WTC11 (cell line): ENCODE results near the gene CCDC12. TPM values are rescaled to one million over a fixed set of nuclear protein-coding genes. Genes with fewer than 3 reads are reported as not detected.
A peak's percentile ranks its signal among the peaks of the same experiment; 100 is the strongest.

Experiments
- ATAC-seq: fragments of 200-7000 bp; cut with Tn5 transposase; 2 replicates; pipeline ENCODE4 v1.10.0; 2021; ENCODE audit warnings: mild to moderate bottlenecking, moderate library complexity
- CTCF ChIA-PET: fragments of 300-600 bp; sonication (Branson Sonifier 250); formaldehyde crosslinking; loops from one replicate; lab custom pipeline; 2021; ENCODE audit warnings: antibody characterized with exemption; lab: Charles Lee
- POLR2A ChIA-PET: fragments of 350-600 bp; sonication (Branson Sonifier 250); formaldehyde crosslinking; loops from one replicate; lab custom pipeline; 2021; ENCODE audit warnings: antibody characterized with exemption; lab: Charles Lee
- DNase-seq: peaks from one replicate; pipeline ENCODE4 v3.0.0; 2021; ENCODE audit warnings: low spot score
- H3K27ac Mint-ChIP-seq: 2 replicates; pipeline ENCODE4 v1.8.0; 2021; ENCODE audit warnings: mixed read lengths
- H3K27me3 Mint-ChIP-seq: 2 replicates; pipeline ENCODE4 v1.8.0; 2021; ENCODE audit warnings: low read depth, mild to moderate bottlenecking, moderate library complexity, mixed read lengths
- H3K36me3 Mint-ChIP-seq: 2 replicates; pipeline ENCODE4 v1.8.0; 2021; ENCODE audit warnings: mixed read lengths
- H3K4me1 Mint-ChIP-seq: 2 replicates; pipeline ENCODE4 v1.8.0; 2022; ENCODE audit warnings: mixed read lengths
- H3K4me3 Mint-ChIP-seq: 2 replicates; pipeline ENCODE4 v1.8.0; 2021; ENCODE audit warnings: mild to moderate bottlenecking, moderate library complexity, mixed read lengths
- H3K9me3 Mint-ChIP-seq: 2 replicates; pipeline ENCODE4 v1.8.0; 2021; ENCODE audit warnings: mixed read lengths
- AR ChIP-seq: fragments of 250-450 bp; sonication (Bioruptor Pico); IDR thresholded peaks from 2 replicates; pipeline ENCODE4 v1.9.0; 2021; ENCODE audit warnings: mild to moderate bottlenecking
- ARID4B ChIP-seq: sonication (generic); formaldehyde crosslinking; IDR thresholded peaks from 2 replicates; pipeline ENCODE4 v1.8.0; 2023; ENCODE audit warnings: missing genetic modification reagents, mild to moderate bottlenecking, borderline replicate concordance
- CBFB ChIP-seq: sonication (generic); formaldehyde crosslinking; IDR thresholded peaks from 2 replicates; pipeline ENCODE4 v1.8.1; 2022; ENCODE audit warnings: mild to moderate bottlenecking, low read depth, missing genetic modification reagents
- CREM ChIP-seq: sonication (generic); formaldehyde crosslinking; IDR thresholded peaks from 2 replicates; pipeline ENCODE4 v1.8.1; 2022; ENCODE audit warnings: mild to moderate bottlenecking, missing genetic modification reagents, moderate library complexity
- ETV6 ChIP-seq: sonication (generic); formaldehyde crosslinking; IDR thresholded peaks from 2 replicates; pipeline ENCODE4 v1.8.1; 2022; ENCODE audit warnings: mild to moderate bottlenecking, missing genetic modification reagents
- FOXJ3 ChIP-seq: sonication (generic); formaldehyde crosslinking; IDR thresholded peaks from 2 replicates; pipeline ENCODE4 v1.9.0; 2021; ENCODE audit warnings: missing genetic modification reagents, mild to moderate bottlenecking, borderline replicate concordance
- FOXP1 ChIP-seq: sonication (generic); formaldehyde crosslinking; IDR thresholded peaks from 2 replicates; pipeline ENCODE4 v1.8.0; 2022; ENCODE audit warnings: missing genetic modification reagents, mild to moderate bottlenecking, moderate library complexity, borderline replicate concordance
- HMGXB4 ChIP-seq: sonication (generic); formaldehyde crosslinking; IDR thresholded peaks from 2 replicates; pipeline ENCODE4 v1.8.1; 2023; ENCODE audit warnings: mild to moderate bottlenecking, moderate library complexity, missing genetic modification reagents
- IRF2 ChIP-seq: sonication (generic); formaldehyde crosslinking; IDR thresholded peaks from 2 replicates; pipeline ENCODE4 v1.8.0; 2022; ENCODE audit warnings: low read depth, missing genetic modification reagents, borderline replicate concordance
- MXD4 ChIP-seq: fragments of 250-450 bp; sonication (Bioruptor Pico); IDR thresholded peaks from 2 replicates; pipeline ENCODE4 v1.8.0; 2021; ENCODE audit warnings: mild to moderate bottlenecking, moderate library complexity, borderline replicate concordance
- RORB ChIP-seq: fragments of 250-450 bp; sonication (Bioruptor Pico); IDR thresholded peaks from 2 replicates; pipeline ENCODE4 v1.9.0; 2021; ENCODE audit warnings: mild to moderate bottlenecking
- SMAD3 ChIP-seq: sonication (generic); formaldehyde crosslinking; IDR thresholded peaks from 2 replicates; pipeline ENCODE4 v1.8.0; 2022; ENCODE audit warnings: missing genetic modification reagents, mild to moderate bottlenecking, borderline replicate concordance
- SMAD4 ChIP-seq: sonication (generic); formaldehyde crosslinking; IDR thresholded peaks from 2 replicates; pipeline ENCODE4 v1.8.0; 2022; ENCODE audit warnings: mild to moderate bottlenecking, missing genetic modification reagents
- ZNF263 ChIP-seq: sonication (generic); formaldehyde crosslinking; IDR thresholded peaks from 2 replicates; pipeline ENCODE4 v1.8.1; 2022; ENCODE audit warnings: low read depth, mild to moderate bottlenecking, moderate library complexity, missing genetic modification reagents
- ZNF423 ChIP-seq: fragments of 250-450 bp; sonication (Bioruptor Pico); IDR thresholded peaks from 2 replicates; pipeline ENCODE4 v2.1.2; 2022; ENCODE audit warnings: mild to moderate bottlenecking, moderate library complexity
- ZSCAN18 ChIP-seq: fragments of 250-450 bp; sonication (Bioruptor Pico); IDR thresholded peaks from 2 replicates; pipeline ENCODE4 v2.1.2; 2022; ENCODE audit warnings: mild to moderate bottlenecking, moderate library complexity
- total RNA-seq: library from RNA; stranded (reverse); gene quantifications from 3 replicates; pipeline ENCODE4 v1.2.3, GENCODE V29; 2021

CCDC12 gene
- total RNA-seq, 1 experiment from 2014 or later, result 59.1 TPM

- Mint-ChIP-seq H3K36me3 (0 out of 2 replicates have a peak, but pooled peaks cover 2% of the 10 kb centered on the region), H3K9me3 (no peaks in the 10 kb centered on the region), H3K4me3 (peak overlapping the region; percentile 78), H3K27ac (no peak overlapping the region), H3K27me3 (peaks cover 5% of the 10 kb centered on the region), H3K4me1 (peaks cover 29% of the 10 kb centered on the region)
- CTCF ChIA-PET, result interaction anchor here (1.0 to 4.2 kb wide), 8 partner anchors 19 to 401 kb away, joined by 3 to 35 read pairs (median 4); partner anchors contain the start of gene PTPN23
- POLR2A ChIA-PET, result interaction anchor here (0.6 to 2.0 kb wide), 3 partner anchors 13 to 29 kb away, joined by 3 to 9 read pairs (median 3); no protein-coding TSS in a partner anchor
- 0 out of 2 replicates have a peak, but pooled peaks have one; percentile 3 for TF ChIP-seq FOXP1
- TF ChIP-seq ARID4B, result 0 out of 2 replicates have a peak, but pooled peaks have one; percentile 37
- no peak for TF ChIP-seq ETV6 (CRISPR knock-in tag)
- 0 out of 2 replicates have a peak, but pooled peaks have one; percentile 4 for TF ChIP-seq CREM
- DNase-seq (no peak), ATAC-seq (peak; percentile 0; the same call in 1 of the 2 replicates)
Measured at GRCh38 chr3:46979958-46980497, 3.5 kb upstream of the CCDC12 start.

- peaks cover 35% of the 10 kb centered on the region for H3K4me1 Mint-ChIP-seq
- peak; percentile 80 for ATAC-seq
- POLR2A ChIA-PET, result interaction anchor here (0.6 to 2.0 kb wide), 3 partner anchors 12 to 30 kb away, joined by 3 to 9 read pairs (median 3); no protein-coding TSS in a partner anchor
- TF ChIP-seq IRF2 (CRISPR knock-in tag) (no peak), CBFB (no peak), ZNF423 (peak; percentile 10; the same call in 1 of the 2 replicates), SMAD4 (no peak), SMAD3 (CRISPR knock-in tag) (peak; percentile 37; the same call in 1 of the 2 replicates), HMGXB4 (0 out of 2 replicates have a peak, but pooled peaks have one; percentile 46), AR (CRISPR knock-in tag) (no peak), MXD4 (no peak), RORB (CRISPR knock-in tag) (no peak), ZNF263 (CRISPR knock-in tag) (peak; percentile 28; the same call in 1 of the 2 replicates), FOXJ3 (CRISPR knock-in tag) (no peak), ZSCAN18 (no peak)
Measured at GRCh38 chr3:46978985-46979944, 2.7 kb upstream of the CCDC12 start, which contains the start of gene NBEAL2. NBEAL2 (plus strand) TSS chr3:46979666; CDS start chr3:46979862, 196 bp downstream.

More at GRCh38 chr3:46978985-46979944, 2.7 kb upstream of the CCDC12 start, which contains the start of gene NBEAL2:
- Mint-ChIP-seq H3K9me3 (no peaks in the 10 kb centered on the region), H3K27ac (peak within 1 kb of the TSS; percentile 90), H3K4me3 (peak within 1 kb of the TSS; percentile 89), H3K36me3 (peaks cover 9% of the 10 kb centered on the region; the same call in 1 of the 2 replicates), H3K27me3 (peaks cover 5% of the 10 kb centered on the region)
- peak; percentile 93 for DNase-seq
- CTCF ChIA-PET, result interaction anchor here (1.0 to 4.2 kb wide), 8 partner anchors 19 to 401 kb away, joined by 3 to 35 read pairs (median 4); partner anchors contain the start of gene PTPN23
